Measurements from ENCODE around the gene PLCB1.

PLCB1 gene

GRCh38 chr20:8205996-8206395 lies 73.9 kb downstream of the PLCB1 start:
- no peak overlapping the region for H3K27ac ChIP-seq
- no peak for DNase-seq (ENCODE audit: low read depth, low spot score)

- H3K27ac ChIP-seq: no peak overlapping the region
- no peak for DNase-seq (ENCODE audit: low read depth, low spot score)
Observed at GRCh38 chr20:8208226-8208625, 76.2 kb downstream of the PLCB1 start.

DNA sequence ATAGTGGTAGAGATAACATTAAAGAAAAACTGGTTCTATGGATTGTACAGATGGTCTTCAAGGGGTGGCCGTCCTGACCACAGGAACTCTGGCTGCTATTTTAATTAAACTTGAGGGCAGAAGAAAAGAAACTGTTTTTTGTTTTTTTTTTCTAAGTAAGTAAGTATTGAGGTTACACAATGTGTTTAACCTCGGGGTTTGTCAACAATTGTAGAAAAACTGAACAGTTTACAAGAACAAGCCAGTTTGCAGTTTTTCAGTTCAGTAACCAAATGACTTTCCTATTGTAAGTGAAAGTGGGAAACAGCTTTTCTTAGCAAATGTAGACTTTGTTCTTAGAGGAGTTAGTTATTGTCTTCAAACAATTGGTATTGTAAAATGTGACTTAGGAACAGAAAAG lies 77.0 kb downstream of the PLCB1 start:
- no peak for DNase-seq (ENCODE audit: low read depth, low spot score)
- H3K27ac ChIP-seq: no peak overlapping the region

GRCh38 chr20:8210749-8211148 lies 78.7 kb downstream of the PLCB1 start:
- no peak for DNase-seq (ENCODE audit: low read depth, low spot score)
- no peak overlapping the region for H3K27ac ChIP-seq

DNA sequence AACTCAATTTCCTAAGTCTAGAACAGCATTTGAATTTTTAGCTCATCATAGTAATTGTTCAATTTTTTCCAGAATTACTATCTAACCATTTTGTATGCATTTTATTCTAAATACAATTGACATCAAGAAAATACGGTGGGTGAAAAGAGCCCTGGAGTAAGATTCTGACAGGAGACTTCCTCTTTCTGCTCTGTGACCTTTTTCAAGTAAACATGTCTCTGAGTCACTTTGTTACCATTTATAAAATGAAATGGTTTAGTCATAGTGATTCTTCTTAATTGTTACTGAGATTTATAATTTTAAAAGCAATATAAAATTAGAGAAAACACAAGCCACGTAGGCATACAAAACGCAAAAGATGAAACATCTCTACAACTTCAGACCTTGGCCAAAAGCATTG lies 80.2 kb downstream of the PLCB1 start:
- no peak for DNase-seq (ENCODE audit: low read depth, low spot score)
- H3K27ac ChIP-seq: no peak overlapping the region

DNA sequence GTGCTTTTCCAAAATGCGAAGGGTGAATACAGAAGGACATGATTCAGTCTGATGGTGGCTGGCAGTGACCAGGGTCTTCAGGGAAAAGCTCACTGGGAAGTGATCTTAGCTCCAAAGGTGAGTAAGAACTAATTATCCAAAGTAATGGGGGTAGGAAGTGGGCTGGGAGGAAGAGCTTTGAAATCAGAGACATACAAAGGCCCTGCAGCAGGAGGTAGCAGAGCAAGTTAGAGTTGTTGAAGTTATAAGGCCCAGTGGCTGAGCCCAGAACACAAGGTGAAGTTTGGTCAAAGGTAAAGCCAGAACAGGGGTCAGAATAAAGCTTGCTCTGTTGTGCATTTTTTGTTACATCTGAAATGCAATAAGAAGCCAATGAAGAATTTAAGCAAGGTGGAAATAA lies 81.2 kb downstream of the PLCB1 start:
- no peak for DNase-seq (ENCODE audit: low read depth, low spot score)

GRCh38 chr20:8213831-8214587 lies 81.9 kb downstream of the PLCB1 start:
- H3K27ac ChIP-seq: no peak overlapping the region
- no peak for DNase-seq (ENCODE audit: low read depth, low spot score)

More for the DNA sequence above, 81.2 kb downstream of the PLCB1 start:
- no peak overlapping the region for H3K27ac ChIP-seq

GRCh38 chr20:8215361-8215781 lies 83.3 kb downstream of the PLCB1 start:
- H3K27ac ChIP-seq: no peak overlapping the region

GRCh38 chr20:8216375-8217200 lies 84.5 kb downstream of the PLCB1 start:
- no peak for DNase-seq (ENCODE audit: low read depth, low spot score)
- no peak overlapping the region for H3K27ac ChIP-seq

More at GRCh38 chr20:8215361-8215781, 83.3 kb downstream of the PLCB1 start:
- no peak for DNase-seq (ENCODE audit: low read depth, low spot score)

DNA sequence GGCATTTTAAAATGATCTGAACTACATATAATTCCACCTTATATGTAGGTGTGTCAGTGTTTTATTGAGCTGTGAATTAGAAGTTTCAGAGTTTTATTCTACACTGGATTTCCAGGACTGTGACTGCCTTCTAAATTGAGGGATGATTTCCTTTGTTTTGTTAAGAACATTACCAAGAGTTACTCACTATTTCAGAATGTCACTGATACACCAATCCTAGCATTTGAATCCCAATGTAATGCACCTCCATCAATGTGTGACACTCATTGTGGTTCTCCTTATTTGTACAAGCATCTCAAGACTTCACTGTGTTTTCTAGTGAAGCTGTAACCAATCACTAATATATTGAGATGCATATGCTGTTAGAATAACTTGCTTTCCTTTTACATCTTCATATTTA lies 86.8 kb downstream of the PLCB1 start:
- no peak overlapping the region for H3K27ac ChIP-seq
- DNase-seq (ENCODE audit: low read depth, low spot score): no peak

DNA sequence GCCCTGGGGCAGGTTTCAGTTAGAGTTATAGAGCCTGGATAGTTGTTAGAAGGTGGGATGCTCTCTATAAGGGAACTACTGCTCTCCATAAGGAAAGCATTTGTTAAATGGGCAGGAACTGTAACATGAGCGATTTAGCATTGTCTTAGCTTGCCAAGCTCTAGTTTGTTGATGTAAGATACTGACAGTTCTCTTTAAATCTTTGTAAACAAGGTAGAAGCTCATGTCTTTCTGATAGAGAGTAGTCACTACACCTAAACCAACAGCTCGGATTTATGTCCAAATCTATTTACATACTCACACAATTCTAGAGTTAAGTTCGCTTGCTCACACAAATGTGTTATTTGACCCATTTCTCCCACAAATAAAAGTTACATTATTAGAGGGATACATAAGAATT lies 87.3 kb downstream of the PLCB1 start:
- H3K27ac ChIP-seq: no peak overlapping the region
- no peak for DNase-seq (ENCODE audit: low read depth, low spot score)

DNA sequence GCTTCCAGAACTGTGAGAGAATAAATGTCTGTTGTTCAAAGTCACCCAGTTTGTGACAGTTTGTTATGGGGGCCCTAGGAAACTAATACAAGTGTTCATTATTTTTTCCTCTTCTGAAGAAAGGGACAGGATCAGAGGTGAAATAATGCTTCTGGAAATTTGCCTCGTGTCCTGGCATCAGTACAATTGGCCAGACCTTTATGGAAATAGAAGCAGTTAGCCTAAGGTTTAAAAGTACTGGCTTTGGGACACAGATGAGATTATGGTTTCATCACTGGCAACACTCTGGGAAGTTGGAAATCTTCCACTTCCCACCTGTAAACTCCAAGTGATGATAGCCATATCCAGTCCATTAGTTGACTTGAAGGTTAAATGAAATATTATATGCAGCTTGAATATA lies 88.7 kb downstream of the PLCB1 start:
- no peak for DNase-seq (ENCODE audit: low read depth, low spot score)
- H3K27ac ChIP-seq: no peak overlapping the region

- no peak for DNase-seq (ENCODE audit: low read depth, low spot score)
- no peak overlapping the region for H3K27ac ChIP-seq
Observed at GRCh38 chr20:8221887-8222419, 89.9 kb downstream of the PLCB1 start.

GRCh38 chr20:8223091-8223870 lies 91.2 kb downstream of the PLCB1 start:
- no peak overlapping the region for H3K27ac ChIP-seq
- DNase-seq (ENCODE audit: low read depth, low spot score): no peak

DNA sequence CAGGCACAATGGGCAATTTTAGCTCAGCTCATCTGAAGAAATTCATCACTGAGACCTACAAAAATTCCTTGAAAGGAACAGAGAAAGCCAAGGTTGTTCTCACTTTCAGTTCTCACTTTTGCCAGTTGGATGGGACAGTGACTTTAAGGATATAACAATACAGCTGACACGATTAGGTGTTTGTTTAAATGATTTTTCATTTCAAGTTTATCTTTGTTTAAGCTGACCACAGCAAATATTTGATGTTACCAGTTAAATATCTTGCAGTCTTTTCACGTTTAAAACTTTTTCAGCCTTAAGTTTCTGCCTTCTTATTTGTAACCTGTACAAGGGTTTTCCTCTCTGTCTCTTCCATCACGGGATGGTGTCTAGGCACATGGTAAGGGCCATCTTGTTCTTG lies 93.6 kb downstream of the PLCB1 start:
- no peak for DNase-seq (ENCODE audit: low read depth, low spot score)
- H3K27ac ChIP-seq: no peak overlapping the region

DNA sequence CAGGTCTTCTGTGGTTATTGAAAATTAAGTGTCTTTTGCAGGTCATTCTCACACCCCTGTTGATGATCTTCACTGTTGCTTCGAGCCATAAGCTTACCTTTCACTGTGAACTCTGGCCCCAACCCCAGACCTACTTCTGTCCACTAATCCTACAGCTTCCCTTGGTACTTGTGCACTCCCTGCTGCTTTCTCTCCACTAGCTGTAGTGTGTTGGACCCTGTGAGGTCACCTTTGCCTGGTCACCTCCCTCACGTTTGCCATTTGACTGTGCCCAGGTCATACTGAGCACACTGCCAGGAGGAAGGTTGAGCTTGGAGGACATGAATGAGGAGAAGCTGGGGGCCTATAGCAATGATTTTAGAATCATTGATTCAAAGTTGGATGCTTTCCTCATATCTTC lies 94.0 kb downstream of the PLCB1 start:
- DNase-seq (ENCODE audit: low read depth, low spot score): no peak
- no peak overlapping the region for H3K27ac ChIP-seq

DNA sequence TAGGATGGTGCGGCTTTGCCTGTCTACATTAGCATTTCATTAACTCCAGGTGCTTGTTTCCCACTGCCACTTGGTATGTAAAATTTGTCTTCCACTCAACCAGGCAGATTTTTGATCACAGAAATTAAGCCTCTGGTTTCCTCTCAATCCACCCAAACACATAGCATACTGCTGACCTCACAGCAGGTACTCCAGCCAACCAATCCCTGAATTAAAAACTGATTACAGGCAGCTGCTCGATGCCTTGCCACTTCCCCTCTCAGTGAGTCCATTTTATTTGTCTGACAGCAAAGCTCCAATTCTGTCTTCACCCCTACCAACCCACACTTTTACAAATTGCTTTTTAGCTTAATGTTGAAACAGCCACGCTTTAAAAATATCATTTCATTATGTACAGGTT lies 95.2 kb downstream of the PLCB1 start:
- H3K27ac ChIP-seq: no peak overlapping the region
- DNase-seq (ENCODE audit: low read depth, low spot score): no peak

- H3K27ac ChIP-seq: no peak overlapping the region
- no peak for DNase-seq (ENCODE audit: low read depth, low spot score)
Observed at GRCh38 chr20:8228315-8228714, 96.2 kb downstream of the PLCB1 start.

- no peak overlapping the region for H3K27ac ChIP-seq
- no peak for DNase-seq (ENCODE audit: low read depth, low spot score)
Observed at GRCh38 chr20:8229090-8229489, 97.0 kb downstream of the PLCB1 start.

DNA sequence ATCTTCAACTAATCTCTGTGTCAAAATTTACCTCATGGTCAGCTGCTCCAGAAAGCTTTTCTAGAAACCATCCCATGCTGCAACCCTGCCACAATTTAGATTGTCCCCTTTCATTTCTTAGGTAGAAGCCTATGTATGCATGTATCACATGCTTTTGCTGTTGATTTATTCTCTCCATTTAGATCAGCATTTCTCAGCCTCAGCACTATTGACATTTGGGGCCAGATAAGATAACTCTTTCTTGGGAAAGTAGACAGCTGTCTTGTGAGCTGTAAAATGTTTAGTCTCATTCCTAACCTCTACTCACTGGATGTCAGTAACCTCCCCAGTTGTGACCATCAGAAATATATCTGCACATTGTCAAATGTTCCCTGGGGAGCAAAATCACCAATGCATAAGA lies 99.0 kb downstream of the PLCB1 start:
- no peak overlapping the region for H3K27ac ChIP-seq
- no peak for DNase-seq (ENCODE audit: low read depth, low spot score)

- DNase-seq (ENCODE audit: low read depth, low spot score): no peak
- no peak overlapping the region for H3K27ac ChIP-seq
Observed at GRCh38 chr20:8232332-8232731, 100.3 kb downstream of the PLCB1 start.
